ENCODE results near the gene GALNT13. TPM values are rescaled to one million over a fixed set of nuclear protein-coding genes. Genes with fewer than 3 reads are reported as not detected.

The GALNT13 gene
- total and polyA plus RNA-seq, 2 experiments from 2014 or later, result 1.3 to 3.1 TPM

- Histone ChIP-seq H3K4me1 (ENCODE audit: low read depth) (no peaks in the 10 kb centered on the region), H3K4me3 (no peak overlapping the region), H3K27ac (no peak overlapping the region), H3K36me3 (no peaks in the 10 kb centered on the region), H3K9me3 (ENCODE audit: low read depth) (no peaks in the 10 kb centered on the region), H3K27me3 (no peaks in the 10 kb centered on the region)
- TF ChIP-seq, protein P1, sequence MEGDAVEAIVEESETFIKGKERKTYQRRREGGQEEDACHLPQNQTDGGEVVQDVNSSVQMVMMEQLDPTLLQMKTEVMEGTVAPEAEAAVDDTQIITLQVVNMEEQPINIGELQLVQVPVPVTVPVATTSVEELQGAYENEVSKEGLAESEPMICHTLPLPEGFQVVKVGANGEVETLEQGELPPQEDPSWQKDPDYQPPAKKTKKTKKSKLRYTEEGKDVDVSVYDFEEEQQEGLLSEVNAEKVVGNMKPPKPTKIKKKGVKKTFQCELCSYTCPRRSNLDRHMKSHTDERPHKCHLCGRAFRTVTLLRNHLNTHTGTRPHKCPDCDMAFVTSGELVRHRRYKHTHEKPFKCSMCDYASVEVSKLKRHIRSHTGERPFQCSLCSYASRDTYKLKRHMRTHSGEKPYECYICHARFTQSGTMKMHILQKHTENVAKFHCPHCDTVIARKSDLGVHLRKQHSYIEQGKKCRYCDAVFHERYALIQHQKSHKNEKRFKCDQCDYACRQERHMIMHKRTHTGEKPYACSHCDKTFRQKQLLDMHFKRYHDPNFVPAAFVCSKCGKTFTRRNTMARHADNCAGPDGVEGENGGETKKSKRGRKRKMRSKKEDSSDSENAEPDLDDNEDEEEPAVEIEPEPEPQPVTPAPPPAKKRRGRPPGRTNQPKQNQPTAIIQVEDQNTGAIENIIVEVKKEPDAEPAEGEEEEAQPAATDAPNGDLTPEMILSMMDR (IDR thresholded peaks at IDR 0.05; ENCODE audit: low read depth, low read length), result no peak
- DNase-seq (ENCODE audit: low read depth in 1 of 2, low spot score in 1 of 2), result no peak
These were observed 434.7 kb downstream of the GALNT13 start for GRCh38 chr2:154306266-154306970.

- Histone ChIP-seq H3K4me1 (ENCODE audit: low read depth) (no peaks in the 10 kb centered on the region), H3K9me3 (ENCODE audit: low read depth) (no peaks in the 10 kb centered on the region), H3K4me3 (no peak overlapping the region), H3K27ac (no peak overlapping the region), H3K27me3 (no peaks in the 10 kb centered on the region), H3K36me3 (no peaks in the 10 kb centered on the region)
- TF ChIP-seq, protein P1 (IDR thresholded peaks at IDR 0.05; ENCODE audit: low read depth, low read length), result no peak
- DNase-seq (ENCODE audit: low read depth in 1 of 2, low spot score in 1 of 2), result no peak
These were observed 435.3 kb downstream of the GALNT13 start for GRCh38 chr2:154307007-154307406.

DNA sequence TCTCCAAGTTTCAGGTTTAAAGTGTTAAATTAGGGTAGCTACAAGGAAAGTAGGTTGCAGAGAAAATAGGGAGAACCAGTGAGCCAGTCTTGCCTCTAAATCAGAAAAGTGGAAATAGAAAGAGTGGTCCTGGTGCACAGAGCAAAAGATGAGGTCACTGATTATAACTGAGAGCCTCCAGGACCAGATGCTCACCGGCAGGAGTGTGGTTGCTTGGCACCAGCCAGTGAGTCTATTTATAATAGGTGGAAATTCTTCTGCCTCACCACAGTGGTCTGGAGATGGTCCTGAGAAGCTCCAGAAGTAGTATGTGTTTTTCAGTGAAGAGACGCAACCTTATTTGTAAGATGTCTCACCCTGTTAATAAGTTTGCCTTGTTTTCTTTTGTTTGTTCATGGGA is 452.9 kb downstream of the GALNT13 start:
- Histone ChIP-seq H3K36me3 (no peaks in the 10 kb centered on the region), H3K27me3 (no peaks in the 10 kb centered on the region), H3K4me3 (no peak overlapping the region), H3K9me3 (ENCODE audit: low read depth) (no peaks in the 10 kb centered on the region), H3K27ac (no peak overlapping the region), H3K4me1 (ENCODE audit: low read depth) (no peaks in the 10 kb centered on the region)
- no peak for DNase-seq (ENCODE audit: low read depth in 1 of 2, low spot score in 1 of 2)
- TF ChIP-seq, protein P1 (IDR thresholded peaks at IDR 0.05; ENCODE audit: low read depth, low read length), result no peak

DNA sequence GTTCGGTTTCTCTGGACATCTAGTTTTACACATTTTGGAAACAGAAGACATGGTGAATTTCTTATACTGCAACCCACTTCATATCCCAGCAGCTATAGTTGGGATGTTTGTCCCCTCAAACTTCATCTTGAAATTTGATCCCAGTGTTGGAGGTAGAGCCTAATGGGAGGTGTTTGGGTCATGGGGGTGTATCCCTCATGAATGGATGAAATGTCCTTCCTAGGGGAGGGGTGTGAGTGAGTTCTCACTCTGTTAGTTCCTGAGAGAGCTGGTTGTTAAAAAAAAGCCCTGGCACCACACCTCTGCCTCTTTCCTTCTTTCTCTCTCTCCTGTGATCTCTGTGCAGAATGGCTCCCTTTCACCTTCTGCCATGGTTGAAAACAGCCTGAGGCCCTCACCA is 457.8 kb downstream of the GALNT13 start:
- TF ChIP-seq, protein P1 (IDR thresholded peaks at IDR 0.05; ENCODE audit: low read depth, low read length), result no peak
- H3K9me3 ChIP-seq (ENCODE audit: low read depth), result no peaks in the 10 kb centered on the region
- H3K4me1 ChIP-seq (ENCODE audit: low read depth), result peaks cover 5% of the 10 kb centered on the region
- H3K36me3 ChIP-seq, result no peaks in the 10 kb centered on the region
- no peaks in the 10 kb centered on the region for H3K27me3 ChIP-seq
- no peak for DNase-seq (ENCODE audit: low read depth in 1 of 2, low spot score in 1 of 2)
- H3K4me3 ChIP-seq, result no peak overlapping the region
- no peak overlapping the region for H3K27ac ChIP-seq

GRCh38 chr2:154331784-154332183 is 460.1 kb downstream of the GALNT13 start:
- Histone ChIP-seq H3K4me1 (ENCODE audit: low read depth) (peaks cover 5% of the 10 kb centered on the region), H3K27ac (no peak overlapping the region), H3K4me3 (no peak overlapping the region), H3K9me3 (ENCODE audit: low read depth) (no peaks in the 10 kb centered on the region), H3K36me3 (no peaks in the 10 kb centered on the region), H3K27me3 (no peaks in the 10 kb centered on the region)
- TF ChIP-seq, protein P1 (IDR thresholded peaks at IDR 0.05; ENCODE audit: low read depth, low read length), result no peak
- no peak for DNase-seq (ENCODE audit: low read depth in 1 of 2, low spot score in 1 of 2)

All from cardiac muscle cell (in vitro differentiated cells and primary cell).